A673 (cell line): ENCODE measurements around the gene YBX3. TPM values are rescaled to one million over a fixed set of nuclear protein-coding genes. Genes with fewer than 3 reads are reported as not detected.

Experiments
- BruUV-seq: library from RNA; stranded (reverse); fragments of 400-500 nt; replicated peaks from 2 replicates; lab custom pipeline; 2021; lab: Mats Ljungman, UMichigan
- CTCF ChIA-PET: fragments of 300-600 bp; sonication (Branson Sonifier 250); formaldehyde crosslinking; loops from one replicate; lab custom pipeline; 2022; ENCODE audit warnings: antibody characterized with exemption; lab: Charles Lee
- POLR2A ChIA-PET: fragments of 300-600 bp; sonication (Branson Sonifier 250); formaldehyde crosslinking; loops from one replicate; lab custom pipeline; 2022; ENCODE audit warnings: antibody characterized with exemption; ENCODE audit not compliant: low non-redundant PET; lab: Charles Lee
- DNase-seq: peaks from one replicate; pipeline ENCODE4 v3.0.0-alpha.2; 2015; ENCODE audit warnings: low spot score
- H3K27ac ChIP-seq: fragments of 200-600 bp; sonication (generic); 2 replicates; pipeline ENCODE4 v1.5.1; 2016; ENCODE audit warnings: mixed run types, low read depth, mild to moderate bottlenecking, mixed read lengths, antibody characterized with exemption, low read length; ENCODE audit not compliant: poor library complexity, severe bottlenecking
- H3K27me3 ChIP-seq: fragments of 200-600 bp; sonication (generic); replicated peaks from 2 replicates; pipeline ENCODE4 v1.6.1; 2017; ENCODE audit warnings: mixed run types, low read depth, mild to moderate bottlenecking, mixed read lengths, antibody characterized with exemption, low read length; ENCODE audit not compliant: insufficient read depth, poor library complexity
- H3K36me3 ChIP-seq: fragments of 200-600 bp; sonication (generic); 2 replicates; pipeline ENCODE4 v1.6.1; 2016; ENCODE audit warnings: mixed run types, mild to moderate bottlenecking, mixed read lengths, antibody characterized with exemption, low read length; ENCODE audit not compliant: insufficient read depth, poor library complexity, severe bottlenecking
- H3K4me1 ChIP-seq: fragments of 200-600 bp; sonication (generic); 2 replicates; pipeline ENCODE4 v1.6.1; 2017; ENCODE audit warnings: mixed run types, mild to moderate bottlenecking, mixed read lengths, antibody characterized with exemption, low read length; ENCODE audit not compliant: insufficient read depth, poor library complexity, severe bottlenecking
- H3K4me3 ChIP-seq: fragments of 200-600 bp; sonication (generic); 2 replicates; pipeline ENCODE4 v1.5.1; 2016; ENCODE audit warnings: low read depth, mixed run types, mild to moderate bottlenecking, mixed read lengths, low read length; ENCODE audit not compliant: poor library complexity, severe bottlenecking
- H3K9me3 ChIP-seq: fragments of 200-600 bp; sonication (generic); 2 replicates; pipeline ENCODE4 v1.6.1; 2016; ENCODE audit warnings: mixed run types, low read depth, mild to moderate bottlenecking, mixed read lengths, antibody characterized with exemption, low read length; ENCODE audit not compliant: poor library complexity, severe bottlenecking
- CTCF ChIP-seq: fragments of 300-800, 200-600 bp; sonication (generic); conservative IDR thresholded peaks from 2 replicates; pipeline ENCODE4 v1.5.1; 2017; ENCODE audit warnings: low read depth, mild to moderate bottlenecking, antibody characterized with exemption, low read length, moderate library complexity, mixed read lengths
- EZH2 ChIP-seq: fragments of 200-600 bp; sonication (generic); IDR thresholded peaks from 2 replicates; pipeline ENCODE4 v1.6.1; 2017; ENCODE audit warnings: borderline replicate concordance, low read depth, mild to moderate bottlenecking, mixed read lengths, antibody characterized with exemption, low read length; ENCODE audit not compliant: poor library complexity, severe bottlenecking
- intact Hi-C: fragments of 100-400 bp; cut with micrococcal nuclease; formaldehyde crosslinking; loops from one replicate; pipeline ENCODE4 v1.10.0; 2022; ENCODE audit not compliant: unreplicated experiment
- total RNA-seq: library from RNA; stranded (reverse); gene quantifications from 2 replicates; pipeline ENCODE4 v1.2.3, GENCODE V29; 2021

YBX3 gene
- total RNA-seq, 1 experiment from 2014 or later = 288 TPM

DNA sequence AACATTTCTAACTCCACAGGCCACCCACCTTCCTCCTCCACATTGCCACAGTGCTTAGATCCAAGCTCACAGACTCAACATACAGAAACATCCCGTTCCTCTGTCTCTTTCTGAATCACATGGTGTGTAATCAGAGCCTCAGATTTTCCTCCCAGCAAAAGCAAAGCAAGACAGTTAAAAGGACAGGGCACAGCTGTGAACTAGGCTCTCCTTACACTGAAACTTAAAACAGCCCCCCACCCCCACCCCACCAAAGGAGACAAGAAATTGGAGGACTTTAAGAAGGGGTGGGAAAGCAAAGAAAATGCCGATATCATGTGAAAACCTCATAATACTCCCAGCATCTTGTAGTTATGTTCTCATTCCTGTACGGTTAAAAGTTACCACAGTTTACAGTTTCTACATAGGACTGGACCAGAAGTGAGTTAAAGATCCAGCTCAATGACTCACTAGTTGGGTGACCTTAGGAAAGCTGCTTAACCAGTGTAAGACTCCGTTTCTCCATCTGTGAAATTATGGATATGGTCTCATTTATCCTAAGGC, 4.8 kb downstream of the YBX3 start:
- POLR2A ChIA-PET = no interaction called here

DNA sequence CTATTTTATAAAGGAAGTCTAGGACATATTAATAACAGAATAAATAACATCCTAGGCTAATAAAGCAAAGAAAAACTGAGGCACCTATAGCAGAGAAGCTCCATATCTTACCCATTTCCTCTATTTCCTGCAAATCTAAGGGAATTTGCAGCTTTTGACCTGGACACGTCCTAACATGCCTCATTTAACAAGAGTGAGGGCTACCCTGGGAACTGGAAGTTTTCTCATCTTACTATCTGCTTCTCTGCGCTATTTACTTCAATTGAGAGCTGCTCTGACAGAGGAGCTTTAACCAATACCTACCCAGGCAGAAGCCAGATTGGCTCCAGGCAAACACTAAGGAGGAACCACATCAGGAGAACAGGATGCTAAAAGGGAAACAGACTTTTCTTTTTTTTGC, 5.7 kb downstream of the YBX3 start:
- no peak overlapping the region for H3K4me3 ChIP-seq
- ChIA-PET POLR2A (no interaction called here), CTCF (no interaction called here)
- TF ChIP-seq CTCF (no peak), EZH2 (no peak)
- peak overlapping the region; percentile 41 for H3K27ac ChIP-seq
- H3K36me3 ChIP-seq = peaks cover 36% of the 10 kb centered on the region
- peaks cover 54% of the 10 kb centered on the region for H3K4me1 ChIP-seq
- no peaks in the 10 kb centered on the region for H3K9me3 ChIP-seq
- BruUV-seq = no TSS peak
- peak; percentile 27 for DNase-seq
- intact Hi-C loops = no loop called here
- H3K27me3 ChIP-seq = no peaks in the 10 kb centered on the region

More for the DNA sequence above, 4.8 kb downstream of the YBX3 start:
- peaks cover 26% of the 10 kb centered on the region for H3K36me3 ChIP-seq
- H3K9me3 ChIP-seq = no peaks in the 10 kb centered on the region
- intact Hi-C loops = no loop called here
- no peaks in the 10 kb centered on the region for H3K27me3 ChIP-seq
- H3K27ac ChIP-seq = peak overlapping the region; percentile 41
- BruUV-seq = no TSS peak
- CTCF ChIA-PET = no interaction called here
- no peak overlapping the region for H3K4me3 ChIP-seq
- TF ChIP-seq EZH2 (no peak), CTCF (no peak)
- H3K4me1 ChIP-seq = peaks cover 54% of the 10 kb centered on the region
- DNase-seq = peak; percentile 19

GRCh38 chr12:10716704-10717315, 6.3 kb downstream of the YBX3 start:
- intact Hi-C loops = no loop called here
- ChIA-PET POLR2A (no interaction called here), CTCF (no interaction called here)
- Histone ChIP-seq H3K36me3 (peaks cover 42% of the 10 kb centered on the region), H3K4me3 (no peak overlapping the region), H3K27me3 (no peaks in the 10 kb centered on the region), H3K9me3 (no peaks in the 10 kb centered on the region), H3K27ac (no peak overlapping the region), H3K4me1 (peaks cover 54% of the 10 kb centered on the region)
- TF ChIP-seq CTCF = no peak
- TF ChIP-seq EZH2 = no peak
- peak; percentile 65 for DNase-seq
- no TSS peak for BruUV-seq
